Muscle of leg (tissue), 11 donors: ENCODE results near the gene ST6GALNAC3. TPM values are rescaled to one million over a fixed set of nuclear protein-coding genes. Genes with fewer than 3 reads are reported as not detected.

Experiments
- DNase-seq: peaks from one replicate; pipeline ENCODE4 v3.0.0; 2013
- H3K27ac ChIP-seq: one replicate; pipeline ENCODE4 v1.5.1; 2013; ENCODE audit warnings: mild to moderate bottlenecking, low read length, control low read depth
- H3K27me3 ChIP-seq: one replicate; pipeline ENCODE4 v1.6.1; 2013; ENCODE audit warnings: low read length; ENCODE audit not compliant: control insufficient read depth, insufficient read depth
- H3K36me3 ChIP-seq: one replicate; pipeline ENCODE4 v1.6.1; 2013; ENCODE audit warnings: low read length; ENCODE audit not compliant: control insufficient read depth, insufficient read depth
- H3K4me1 ChIP-seq: one replicate; pipeline ENCODE4 v1.6.1; 2013; ENCODE audit warnings: low read length; ENCODE audit not compliant: control insufficient read depth, insufficient read depth
- H3K4me3 ChIP-seq: one replicate; pipeline ENCODE4 v1.5.1; 2013; ENCODE audit warnings: low read length, control low read depth
- H3K9me3 ChIP-seq: replicated peaks from 2 replicates; pipeline ENCODE4 v1.6.1; 2013; ENCODE audit warnings: low read depth, low read length; ENCODE audit not compliant: control insufficient read depth
- WGBS: methylation state at CpG from one replicate; pipeline ENCODE4 v1.1.5; 2013; ENCODE audit warnings: missing lambda C conversion rate; ENCODE audit not compliant: insufficient coverage; 5-methylcytosine and 5-hydroxymethylcytosine counted together
- polyA plus RNA-seq, 8 donors: library from polyadenylated mRNA; unstranded; fragments of 120-200 nt; gene quantifications; one replicate each; pipeline versions ENCODE4 v1.2.1 to v1.2.3, GENCODE V29; 2013; ENCODE audit warnings: inconsistent platforms in 1 of 8, low replicate concordance in 1 of 8; ENCODE audit not compliant: insufficient read length in 8 of 8, insufficient read depth in 1 of 8
- total RNA-seq: library from RNA; stranded (reverse); fragments of 120-200 nt; gene quantifications from one replicate; pipeline ENCODE4 v1.2.4, GENCODE V29; 2013

The ST6GALNAC3 gene
- total and polyA plus RNA-seq, 9 donors = 3.6 to 9.0 (median 6.4) TPM

GRCh38 chr1:76613886-76614285, 539.3 kb downstream of the ST6GALNAC3 start:
- Histone ChIP-seq H3K4me1 (no peaks in the 10 kb centered on the region), H3K27me3 (no peaks in the 10 kb centered on the region), H3K27ac (no peak overlapping the region), H3K4me3 (no peak overlapping the region), H3K36me3 (no peaks in the 10 kb centered on the region), H3K9me3 (no peaks in the 10 kb centered on the region)
- DNase-seq = peak; percentile 42
- WGBS = no CpG with 5 or more reads among the region's 2 CpGs

GRCh38 chr1:76615253-76616035, 540.9 kb downstream of the ST6GALNAC3 start:
- H3K27ac ChIP-seq = no peak overlapping the region
- H3K4me1 ChIP-seq = no peaks in the 10 kb centered on the region
- no peak overlapping the region for H3K4me3 ChIP-seq
- no CpG with 5 or more reads among the region's 3 CpGs for WGBS
- H3K9me3 ChIP-seq = no peaks in the 10 kb centered on the region
- H3K36me3 ChIP-seq = no peaks in the 10 kb centered on the region
- no peaks in the 10 kb centered on the region for H3K27me3 ChIP-seq
- peak; percentile 73 for DNase-seq

GRCh38 chr1:76620371-76620770, 545.8 kb downstream of the ST6GALNAC3 start:
- no peak overlapping the region for H3K27ac ChIP-seq
- DNase-seq = no peak
- no peak overlapping the region for H3K4me3 ChIP-seq
- WGBS = no CpG with 5 or more reads among the region's 4 CpGs
- no peaks in the 10 kb centered on the region for H3K9me3 ChIP-seq
- no peaks in the 10 kb centered on the region for H3K36me3 ChIP-seq
- H3K4me1 ChIP-seq = no peaks in the 10 kb centered on the region
- no peaks in the 10 kb centered on the region for H3K27me3 ChIP-seq

DNA sequence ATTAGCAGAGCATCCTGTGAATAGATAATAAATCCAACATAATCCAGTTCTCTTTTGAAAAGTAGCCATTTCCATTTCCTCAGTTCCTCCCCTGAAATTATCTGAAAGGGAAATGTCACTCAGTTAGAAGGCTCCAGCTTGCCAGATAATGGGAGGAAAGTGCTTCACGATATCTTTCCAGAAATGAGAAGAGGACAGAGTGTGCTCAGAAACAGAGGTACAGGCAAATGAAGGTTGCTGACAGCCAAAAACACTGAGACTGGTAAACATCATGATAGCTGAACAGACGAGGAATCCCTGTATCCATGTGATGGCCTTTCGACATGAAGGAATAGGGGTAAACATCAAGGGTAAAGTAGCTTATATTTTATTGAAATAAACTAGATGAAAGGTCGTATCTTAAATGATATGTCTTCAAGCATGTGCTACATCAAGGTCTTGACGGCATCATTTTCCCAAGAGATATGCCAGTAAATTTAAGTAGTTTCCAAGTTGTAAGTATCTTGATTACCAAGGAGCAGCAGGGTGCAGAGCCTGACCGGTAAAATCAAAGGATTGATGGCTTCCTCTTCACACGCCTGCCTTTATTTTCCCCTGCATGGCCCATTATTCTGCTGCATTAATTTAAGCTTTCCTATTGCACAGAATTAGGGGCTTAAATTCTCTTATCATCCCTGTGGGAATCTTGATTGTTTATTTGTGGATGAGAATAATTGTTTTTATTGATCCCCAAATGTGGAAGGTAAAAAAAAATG, 548.4 kb downstream of the ST6GALNAC3 start:
- H3K9me3 ChIP-seq = no peaks in the 10 kb centered on the region
- 58% methylated on average over 3 of the region's 7 CpGs for WGBS
- H3K4me3 ChIP-seq = no peak overlapping the region
- no peaks in the 10 kb centered on the region for H3K4me1 ChIP-seq
- no peaks in the 10 kb centered on the region for H3K27me3 ChIP-seq
- H3K27ac ChIP-seq = no peak overlapping the region
- DNase-seq = no peak
- no peaks in the 10 kb centered on the region for H3K36me3 ChIP-seq

DNA sequence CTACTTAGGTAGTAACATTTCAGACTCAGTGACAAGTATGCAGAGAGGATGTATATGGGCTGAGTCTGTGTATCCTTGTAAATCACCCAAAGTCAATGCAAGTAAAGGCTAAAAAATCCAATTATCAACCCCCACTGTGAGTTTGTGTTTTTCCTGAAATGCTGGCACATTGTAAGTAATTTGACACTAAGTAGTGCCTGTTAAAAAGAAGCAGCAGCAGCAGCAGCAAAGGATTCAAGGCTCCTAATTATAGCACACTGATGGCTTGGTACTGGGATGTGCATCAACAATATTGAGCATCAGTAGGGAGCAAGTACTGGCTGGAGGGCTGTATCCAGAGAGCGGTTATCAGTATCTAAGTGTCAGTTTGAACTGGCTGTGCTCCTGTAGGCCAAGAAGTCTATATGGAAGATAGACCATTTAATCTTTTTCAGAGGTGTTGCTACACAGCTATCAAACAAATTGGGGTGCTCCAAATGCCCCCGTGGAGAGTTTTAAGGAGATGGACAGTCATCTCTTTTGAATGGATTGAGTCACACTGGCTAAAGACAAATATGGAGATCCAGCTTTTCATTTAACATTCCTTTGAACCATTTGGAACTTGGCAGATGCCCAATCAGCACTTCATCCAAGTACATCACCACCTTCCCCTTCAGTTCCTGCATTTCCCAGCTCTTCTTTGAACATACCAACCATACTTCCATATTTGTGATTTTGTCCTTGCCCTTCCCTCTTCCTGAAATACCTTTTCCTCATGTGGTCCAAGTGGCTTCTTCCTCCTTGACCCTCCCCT, 551.5 kb downstream of the ST6GALNAC3 start:
- no CpG with 5 or more reads among the region's 2 CpGs for WGBS
- Histone ChIP-seq H3K27me3 (no peaks in the 10 kb centered on the region), H3K27ac (no peak overlapping the region), H3K9me3 (no peaks in the 10 kb centered on the region), H3K4me3 (no peak overlapping the region), H3K4me1 (no peaks in the 10 kb centered on the region), H3K36me3 (no peaks in the 10 kb centered on the region)
- DNase-seq = no peak

- no peaks in the 10 kb centered on the region for H3K9me3 ChIP-seq
- H3K27me3 ChIP-seq = no peaks in the 10 kb centered on the region
- H3K27ac ChIP-seq = no peak overlapping the region
- H3K36me3 ChIP-seq = no peaks in the 10 kb centered on the region
- DNase-seq = no peak
- no peak overlapping the region for H3K4me3 ChIP-seq
- no peaks in the 10 kb centered on the region for H3K4me1 ChIP-seq
- WGBS = 100% methylated on average over 3 of the region's 5 CpGs
Observed at GRCh38 chr1:76627498-76627897, 553.0 kb downstream of the ST6GALNAC3 start.

- no peak for DNase-seq
- H3K36me3 ChIP-seq = no peaks in the 10 kb centered on the region
- H3K4me1 ChIP-seq = no peaks in the 10 kb centered on the region
- no peak overlapping the region for H3K4me3 ChIP-seq
- no peaks in the 10 kb centered on the region for H3K27me3 ChIP-seq
- no peak overlapping the region for H3K27ac ChIP-seq
- H3K9me3 ChIP-seq = no peaks in the 10 kb centered on the region
Observed at GRCh38 chr1:76627901-76628300, 553.4 kb downstream of the ST6GALNAC3 start.

DNA sequence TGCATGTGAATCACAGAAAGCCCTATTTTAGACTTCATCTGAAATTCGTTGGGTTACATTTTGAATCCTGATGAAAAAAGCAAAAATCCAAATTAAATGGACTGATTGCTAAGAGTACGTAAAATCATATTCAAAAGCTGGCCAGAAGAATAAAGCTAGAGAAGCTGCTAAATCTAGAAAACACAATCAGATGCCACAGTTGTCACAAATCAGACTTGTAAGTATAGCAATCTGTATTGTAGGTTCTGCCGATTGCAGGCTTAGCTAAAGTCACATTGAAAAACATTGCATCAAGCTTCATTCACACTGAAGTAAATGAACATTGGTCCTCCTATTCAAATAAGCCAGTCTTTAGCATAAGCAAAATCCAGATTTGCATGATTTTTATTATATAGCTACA, 557.6 kb downstream of the ST6GALNAC3 start:
- no peak overlapping the region for H3K27ac ChIP-seq
- H3K9me3 ChIP-seq = no peaks in the 10 kb centered on the region
- H3K4me1 ChIP-seq = no peaks in the 10 kb centered on the region
- H3K27me3 ChIP-seq = no peaks in the 10 kb centered on the region
- WGBS = no CpG with 5 or more reads among the region's 3 CpGs
- no peaks in the 10 kb centered on the region for H3K36me3 ChIP-seq
- H3K4me3 ChIP-seq = no peak overlapping the region
- DNase-seq = no peak

DNA sequence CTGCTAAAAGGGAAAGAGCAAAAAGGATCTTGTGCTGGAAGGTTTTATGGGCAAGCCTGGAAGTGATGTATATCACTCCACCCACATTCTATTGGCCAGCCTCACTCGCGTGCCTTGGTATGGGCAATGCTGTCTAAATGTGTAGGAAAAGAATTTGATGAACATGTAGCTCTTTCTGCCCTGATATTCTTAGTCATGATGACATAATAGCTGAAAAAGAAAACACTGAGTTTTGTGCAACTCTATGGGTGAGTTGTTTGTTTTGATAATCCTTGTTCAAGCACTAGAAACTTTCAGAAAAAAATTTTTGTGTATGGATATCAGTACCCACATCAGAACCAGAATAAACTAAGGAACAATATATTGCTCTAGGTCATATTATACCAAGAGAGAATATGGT, 561.2 kb downstream of the ST6GALNAC3 start:
- Histone ChIP-seq H3K27ac (no peak overlapping the region), H3K36me3 (no peaks in the 10 kb centered on the region), H3K4me1 (no peaks in the 10 kb centered on the region), H3K4me3 (no peak overlapping the region), H3K27me3 (no peaks in the 10 kb centered on the region), H3K9me3 (no peaks in the 10 kb centered on the region)
- DNase-seq = no peak
- no CpG with 5 or more reads among the region's 2 CpGs for WGBS

GRCh38 chr1:76639181-76639580, 564.6 kb downstream of the ST6GALNAC3 start:
- no peak for DNase-seq
- Histone ChIP-seq H3K9me3 (no peaks in the 10 kb centered on the region), H3K4me1 (no peaks in the 10 kb centered on the region), H3K27me3 (no peaks in the 10 kb centered on the region), H3K27ac (no peak overlapping the region), H3K4me3 (no peak overlapping the region), H3K36me3 (no peaks in the 10 kb centered on the region)
- 100% methylated on average over 1 of the region's 2 CpGs for WGBS
